HepG2 (cell line): ENCODE data around the gene ZBP1. TPM values are rescaled to one million over a fixed set of nuclear protein-coding genes. Genes with fewer than 3 reads are reported as not detected.

Experiments used
- CBX5 ChIP-seq: sonication (generic); formaldehyde crosslinking; IDR thresholded peaks from 2 replicates; pipeline ENCODE4 v1.4.0; 2020; ENCODE audit warnings: missing genetic modification reagents, borderline replicate concordance
- CEBPB ChIP-seq: IDR thresholded peaks from 2 replicates; pipeline ENCODE4 v1.6.1; 2011; ENCODE audit warnings: low read depth, low read length, improper control_type of control experiment, borderline replicate concordance
- FOSL1 ChIP-seq: sonication (generic); formaldehyde crosslinking; IDR thresholded peaks from 2 replicates; pipeline ENCODE4 v1.9.0; 2021; ENCODE audit warnings: missing genetic modification reagents, borderline replicate concordance
- GLI4 ChIP-seq: sonication (generic); formaldehyde crosslinking; IDR thresholded peaks from 2 replicates; pipeline ENCODE4 v1.5.1; 2020; ENCODE audit warnings: missing genetic modification reagents, mild to moderate bottlenecking, moderate library complexity, borderline replicate concordance
- HDAC1 ChIP-seq: sonication (generic); formaldehyde crosslinking; IDR thresholded peaks from 2 replicates; pipeline ENCODE4 v1.5.1; 2020; ENCODE audit warnings: mild to moderate bottlenecking, missing genetic modification reagents
- HNRNPLL ChIP-seq: fragments of 200-400 bp; formaldehyde crosslinking; IDR thresholded peaks from 2 replicates; pipeline ENCODE4 v1.6.1; 2017; ENCODE audit warnings: mild to moderate bottlenecking, low read depth, low read length; ENCODE audit not compliant: poor library complexity, severe bottlenecking
- NFE2L2 ChIP-seq: fragments of 150-350 bp; IDR thresholded peaks from 2 replicates; pipeline ENCODE4 v1.6.1; 2014; ENCODE audit warnings: low read length
- PTBP1 ChIP-seq: fragments of 200-400 bp; formaldehyde crosslinking; IDR thresholded peaks from 2 replicates; pipeline ENCODE4 v1.6.1; 2018; ENCODE audit warnings: low read length, low read depth; ENCODE audit not compliant: poor library complexity, severe bottlenecking
- TMF1 ChIP-seq: sonication (generic); formaldehyde crosslinking; IDR thresholded peaks from 2 replicates; pipeline ENCODE4 v1.8.1; 2022; ENCODE audit warnings: low read depth, missing genetic modification reagents
- ZNF225 ChIP-seq: sonication (generic); formaldehyde crosslinking; IDR thresholded peaks from 2 replicates; pipeline ENCODE4 v1.4.0; 2020; ENCODE audit warnings: mild to moderate bottlenecking, missing genetic modification reagents
- ZNF329 ChIP-seq: sonication (generic); formaldehyde crosslinking; IDR thresholded peaks from 2 replicates; pipeline ENCODE4 v1.9.0; 2021; ENCODE audit warnings: low read depth, mild to moderate bottlenecking, missing genetic modification reagents
- ZNF350 ChIP-seq: sonication (generic); formaldehyde crosslinking; IDR thresholded peaks from 2 replicates; pipeline ENCODE4 v1.4.0; 2020; ENCODE audit warnings: mild to moderate bottlenecking, low read depth, missing genetic modification reagents, borderline replicate concordance
- polyA plus RNA-seq, 8 experiments: library from polyadenylated mRNA; depleted of rRNA in 3 of 8; stranded (reverse) in 7 of 8; unstranded in 1 of 8; fragments of >200 nt; fragmentation: Illumina TruSeq in 4 of 8; extraction: Trizol in 4 of 8; gene quantifications; 2 replicates each; pipeline versions ENCODE4 v1.2.1 to v1.2.3, GENCODE V29; 2011 to 2016; ENCODE audit warnings: low read depth in 4 of 8, missing spikeins in 1 of 8, mixed read lengths in 1 of 8; ENCODE audit not compliant: insufficient read depth in 1 of 8
- total RNA-seq, 5 experiments: library from RNA; depleted of rRNA; stranded (reverse); fragments of >200 nt; fragmentation: Illumina TruSeq; extraction: Trizol; gene quantifications; 2 replicates each; pipeline ENCODE4 v1.2.3, GENCODE V29; 2016; ENCODE audit warnings: low read depth in 1 of 5
- TF ChIP-seq, protein P1 (sequence below): sonication (generic); formaldehyde crosslinking; IDR thresholded peaks from 2 replicates; pipeline ENCODE4 v1.4.0; 2020; ENCODE audit warnings: mild to moderate bottlenecking, low read depth, missing genetic modification reagents
- TF ChIP-seq, protein P2 (sequence below): IDR thresholded peaks from 2 replicates; pipeline ENCODE4 v1.6.1; 2016; ENCODE audit warnings: missing genetic modification reagents, missing compliant biosample characterization
- TF ChIP-seq, protein P3 (sequence below): sonication (generic); formaldehyde crosslinking; IDR thresholded peaks from 2 replicates; pipeline ENCODE4 v1.9.0; 2021; ENCODE audit warnings: mild to moderate bottlenecking, missing genetic modification reagents
- TF ChIP-seq, protein P4 (sequence below): sonication (generic); formaldehyde crosslinking; IDR thresholded peaks from 2 replicates; pipeline ENCODE4 v1.8.1; 2023; ENCODE audit warnings: mild to moderate bottlenecking, missing genetic modification reagents
- TF ChIP-seq, protein P5 (sequence below): sonication (generic); formaldehyde crosslinking; conservative IDR thresholded peaks from 2 replicates; pipeline ENCODE4 v1.4.0; 2020; ENCODE audit warnings: missing genetic modification reagents

Gene ZBP1
- total and polyA plus RNA-seq, 2 of the 13 experiments (the other 11 are each of a cell fraction or from before 2014, with no cell fraction given), result not detected

DNA sequence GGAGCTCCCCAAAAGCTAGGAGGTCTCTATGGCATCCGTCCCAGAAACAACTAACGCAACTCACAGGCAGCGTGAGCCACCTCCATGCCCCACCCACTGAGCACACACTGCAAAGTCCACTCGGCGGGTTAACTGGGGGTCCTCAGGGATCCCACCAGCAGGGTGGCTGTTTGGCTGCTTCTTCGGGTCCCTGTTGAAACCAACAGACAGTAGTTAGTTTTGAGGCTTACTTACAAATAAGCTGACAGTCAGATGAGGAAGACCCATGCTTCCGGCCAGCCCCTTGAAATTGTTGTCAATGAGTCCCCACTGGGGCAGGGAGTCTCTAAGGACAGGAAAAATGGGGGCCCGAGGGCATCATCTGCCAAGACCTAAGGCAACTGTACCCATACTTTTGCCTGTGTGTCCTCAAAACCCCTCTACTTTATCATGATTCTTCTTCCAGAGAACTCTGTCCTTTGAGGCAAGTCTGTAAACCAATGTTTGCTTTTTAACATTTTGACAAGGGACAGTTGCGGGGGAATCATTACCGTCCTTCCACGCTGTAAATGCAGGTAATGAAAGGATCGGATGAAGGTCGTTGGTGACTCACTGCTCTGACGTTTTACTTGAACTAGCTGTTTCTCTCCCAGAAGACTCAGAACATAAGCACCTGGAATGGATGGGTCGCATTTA, 61.5 kb downstream of the ZBP1 start (continued):
- TF ChIP-seq, protein P1, sequence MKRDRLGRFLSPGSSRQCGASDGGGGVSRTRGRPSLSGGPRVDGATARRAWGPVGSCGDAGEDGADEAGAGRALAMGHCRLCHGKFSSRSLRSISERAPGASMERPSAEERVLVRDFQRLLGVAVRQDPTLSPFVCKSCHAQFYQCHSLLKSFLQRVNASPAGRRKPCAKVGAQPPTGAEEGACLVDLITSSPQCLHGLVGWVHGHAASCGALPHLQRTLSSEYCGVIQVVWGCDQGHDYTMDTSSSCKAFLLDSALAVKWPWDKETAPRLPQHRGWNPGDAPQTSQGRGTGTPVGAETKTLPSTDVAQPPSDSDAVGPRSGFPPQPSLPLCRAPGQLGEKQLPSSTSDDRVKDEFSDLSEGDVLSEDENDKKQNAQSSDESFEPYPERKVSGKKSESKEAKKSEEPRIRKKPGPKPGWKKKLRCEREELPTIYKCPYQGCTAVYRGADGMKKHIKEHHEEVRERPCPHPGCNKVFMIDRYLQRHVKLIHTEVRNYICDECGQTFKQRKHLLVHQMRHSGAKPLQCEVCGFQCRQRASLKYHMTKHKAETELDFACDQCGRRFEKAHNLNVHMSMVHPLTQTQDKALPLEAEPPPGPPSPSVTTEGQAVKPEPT (CRISPR knock-in tag), result no peak
- TF ChIP-seq FOSL1 (CRISPR knock-in tag) (peak; percentile 76; the same call in 1 of the 2 replicates), ZNF225 (CRISPR knock-in tag) (no peak), NFE2L2 (no peak), TMF1 (CRISPR knock-in tag) (no peak), GLI4 (CRISPR knock-in tag) (peak; percentile 92), PTBP1 (no peak), CEBPB (peak; percentile 14; the same call in 1 of the 2 replicates), ZNF329 (no peak), HDAC1 (CRISPR knock-in tag) (peak; percentile 60), HNRNPLL (no peak), ZNF350 (no peak; the same call in 1 of the 2 replicates), CBX5 (no peak)
- TF ChIP-seq, protein P2, sequence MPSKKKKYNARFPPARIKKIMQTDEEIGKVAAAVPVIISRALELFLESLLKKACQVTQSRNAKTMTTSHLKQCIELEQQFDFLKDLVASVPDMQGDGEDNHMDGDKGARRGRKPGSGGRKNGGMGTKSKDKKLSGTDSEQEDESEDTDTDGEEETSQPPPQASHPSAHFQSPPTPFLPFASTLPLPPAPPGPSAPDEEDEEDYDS, result 0 out of 2 replicates have a peak, but pooled peaks have one; percentile 15
- TF ChIP-seq, protein P3, sequence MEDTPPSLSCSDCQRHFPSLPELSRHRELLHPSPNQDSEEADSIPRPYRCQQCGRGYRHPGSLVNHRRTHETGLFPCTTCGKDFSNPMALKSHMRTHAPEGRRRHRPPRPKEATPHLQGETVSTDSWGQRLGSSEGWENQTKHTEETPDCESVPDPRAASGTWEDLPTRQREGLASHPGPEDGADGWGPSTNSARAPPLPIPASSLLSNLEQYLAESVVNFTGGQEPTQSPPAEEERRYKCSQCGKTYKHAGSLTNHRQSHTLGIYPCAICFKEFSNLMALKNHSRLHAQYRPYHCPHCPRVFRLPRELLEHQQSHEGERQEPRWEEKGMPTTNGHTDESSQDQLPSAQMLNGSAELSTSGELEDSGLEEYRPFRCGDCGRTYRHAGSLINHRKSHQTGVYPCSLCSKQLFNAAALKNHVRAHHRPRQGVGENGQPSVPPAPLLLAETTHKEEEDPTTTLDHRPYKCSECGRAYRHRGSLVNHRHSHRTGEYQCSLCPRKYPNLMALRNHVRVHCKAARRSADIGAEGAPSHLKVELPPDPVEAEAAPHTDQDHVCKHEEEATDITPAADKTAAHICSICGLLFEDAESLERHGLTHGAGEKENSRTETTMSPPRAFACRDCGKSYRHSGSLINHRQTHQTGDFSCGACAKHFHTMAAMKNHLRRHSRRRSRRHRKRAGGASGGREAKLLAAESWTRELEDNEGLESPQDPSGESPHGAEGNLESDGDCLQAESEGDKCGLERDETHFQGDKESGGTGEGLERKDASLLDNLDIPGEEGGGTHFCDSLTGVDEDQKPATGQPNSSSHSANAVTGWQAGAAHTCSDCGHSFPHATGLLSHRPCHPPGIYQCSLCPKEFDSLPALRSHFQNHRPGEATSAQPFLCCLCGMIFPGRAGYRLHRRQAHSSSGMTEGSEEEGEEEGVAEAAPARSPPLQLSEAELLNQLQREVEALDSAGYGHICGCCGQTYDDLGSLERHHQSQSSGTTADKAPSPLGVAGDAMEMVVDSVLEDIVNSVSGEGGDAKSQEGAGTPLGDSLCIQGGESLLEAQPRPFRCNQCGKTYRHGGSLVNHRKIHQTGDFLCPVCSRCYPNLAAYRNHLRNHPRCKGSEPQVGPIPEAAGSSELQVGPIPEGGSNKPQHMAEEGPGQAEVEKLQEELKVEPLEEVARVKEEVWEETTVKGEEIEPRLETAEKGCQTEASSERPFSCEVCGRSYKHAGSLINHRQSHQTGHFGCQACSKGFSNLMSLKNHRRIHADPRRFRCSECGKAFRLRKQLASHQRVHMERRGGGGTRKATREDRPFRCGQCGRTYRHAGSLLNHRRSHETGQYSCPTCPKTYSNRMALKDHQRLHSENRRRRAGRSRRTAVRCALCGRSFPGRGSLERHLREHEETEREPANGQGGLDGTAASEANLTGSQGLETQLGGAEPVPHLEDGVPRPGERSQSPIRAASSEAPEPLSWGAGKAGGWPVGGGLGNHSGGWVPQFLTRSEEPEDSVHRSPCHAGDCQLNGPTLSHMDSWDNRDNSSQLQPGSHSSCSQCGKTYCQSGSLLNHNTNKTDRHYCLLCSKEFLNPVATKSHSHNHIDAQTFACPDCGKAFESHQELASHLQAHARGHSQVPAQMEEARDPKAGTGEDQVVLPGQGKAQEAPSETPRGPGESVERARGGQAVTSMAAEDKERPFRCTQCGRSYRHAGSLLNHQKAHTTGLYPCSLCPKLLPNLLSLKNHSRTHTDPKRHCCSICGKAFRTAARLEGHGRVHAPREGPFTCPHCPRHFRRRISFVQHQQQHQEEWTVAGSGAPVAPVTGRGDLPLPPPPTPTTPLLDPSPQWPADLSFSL (CRISPR knock-in tag), result no peak
- TF ChIP-seq, protein P4, sequence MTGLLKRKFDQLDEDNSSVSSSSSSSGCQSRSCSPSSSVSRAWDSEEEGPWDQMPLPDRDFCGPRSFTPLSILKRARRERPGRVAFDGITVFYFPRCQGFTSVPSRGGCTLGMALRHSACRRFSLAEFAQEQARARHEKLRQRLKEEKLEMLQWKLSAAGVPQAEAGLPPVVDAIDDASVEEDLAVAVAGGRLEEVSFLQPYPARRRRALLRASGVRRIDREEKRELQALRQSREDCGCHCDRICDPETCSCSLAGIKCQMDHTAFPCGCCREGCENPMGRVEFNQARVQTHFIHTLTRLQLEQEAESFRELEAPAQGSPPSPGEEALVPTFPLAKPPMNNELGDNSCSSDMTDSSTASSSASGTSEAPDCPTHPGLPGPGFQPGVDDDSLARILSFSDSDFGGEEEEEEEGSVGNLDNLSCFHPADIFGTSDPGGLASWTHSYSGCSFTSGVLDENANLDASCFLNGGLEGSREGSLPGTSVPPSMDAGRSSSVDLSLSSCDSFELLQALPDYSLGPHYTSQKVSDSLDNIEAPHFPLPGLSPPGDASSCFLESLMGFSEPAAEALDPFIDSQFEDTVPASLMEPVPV (CRISPR knock-in tag), result 0 out of 2 replicates have a peak, but pooled peaks have one; percentile 46
- TF ChIP-seq, protein P5, sequence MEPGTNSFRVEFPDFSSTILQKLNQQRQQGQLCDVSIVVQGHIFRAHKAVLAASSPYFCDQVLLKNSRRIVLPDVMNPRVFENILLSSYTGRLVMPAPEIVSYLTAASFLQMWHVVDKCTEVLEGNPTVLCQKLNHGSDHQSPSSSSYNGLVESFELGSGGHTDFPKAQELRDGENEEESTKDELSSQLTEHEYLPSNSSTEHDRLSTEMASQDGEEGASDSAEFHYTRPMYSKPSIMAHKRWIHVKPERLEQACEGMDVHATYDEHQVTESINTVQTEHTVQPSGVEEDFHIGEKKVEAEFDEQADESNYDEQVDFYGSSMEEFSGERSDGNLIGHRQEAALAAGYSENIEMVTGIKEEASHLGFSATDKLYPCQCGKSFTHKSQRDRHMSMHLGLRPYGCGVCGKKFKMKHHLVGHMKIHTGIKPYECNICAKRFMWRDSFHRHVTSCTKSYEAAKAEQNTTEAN (CRISPR knock-in tag), result 0 out of 2 replicates have a peak, but pooled peaks have one; percentile 30
